ENCODE measurements around the gene UTP25. TPM values are rescaled to one million over a fixed set of nuclear protein-coding genes. Genes with fewer than 3 reads are reported as not detected.
A peak's percentile ranks its signal among the peaks of the same experiment; 100 is the strongest.
"Not testable (repeated sequence)": the region's sequence is repeated elsewhere in the genome, so short reads cannot be mapped to it uniquely, and the experiment has no call there.

UTP25 gene
- total and polyA plus RNA-seq, 9 donors = 4.7 to 7.5 (median 5.8) TPM

GRCh38 chr1:209881619-209882018, 53.8 kb downstream of the UTP25 start:
- WGBS (ENCODE audit: insufficient coverage) = 64% methylated on average over 5 of the region's 5 CpGs
- H3K27me3 ChIP-seq (ENCODE audit: control insufficient read depth, insufficient read depth, low read length) = peaks cover 6% of the 10 kb centered on the region
- DNase-seq = no peak

GRCh38 chr1:209882286-209882685, 54.5 kb downstream of the UTP25 start:
- H3K4me1 ChIP-seq (ENCODE audit: control insufficient read depth, insufficient read depth, low read length) = no peaks in the 10 kb centered on the region
- H3K36me3 ChIP-seq (ENCODE audit: control insufficient read depth, insufficient read depth, low read length) = no peaks in the 10 kb centered on the region
- H3K9me3 ChIP-seq (replicated peaks; ENCODE audit: control insufficient read depth, low read depth, low read length) = no peaks in the 10 kb centered on the region
- WGBS (ENCODE audit: insufficient coverage) = 73% methylated on average over 2 of the region's 3 CpGs
- no peak for DNase-seq
- no peak overlapping the region for H3K4me3 ChIP-seq (ENCODE audit: low read length)
- H3K27me3 ChIP-seq (ENCODE audit: control insufficient read depth, insufficient read depth, low read length) = peaks cover 6% of the 10 kb centered on the region
- no peak overlapping the region for H3K27ac ChIP-seq (ENCODE audit: low read length)

More at GRCh38 chr1:209881619-209882018, 53.8 kb downstream of the UTP25 start:
- H3K36me3 ChIP-seq (ENCODE audit: control insufficient read depth, insufficient read depth, low read length) = no peaks in the 10 kb centered on the region
- no peaks in the 10 kb centered on the region for H3K4me1 ChIP-seq (ENCODE audit: control insufficient read depth, insufficient read depth, low read length)
- no peak overlapping the region for H3K4me3 ChIP-seq (ENCODE audit: low read length)
- no peaks in the 10 kb centered on the region for H3K9me3 ChIP-seq (replicated peaks; ENCODE audit: control insufficient read depth, low read depth, low read length)
- no peak overlapping the region for H3K27ac ChIP-seq (ENCODE audit: low read length)

GRCh38 chr1:209882942-209883340, 55.2 kb downstream of the UTP25 start:
- peaks cover 6% of the 10 kb centered on the region for H3K27me3 ChIP-seq (ENCODE audit: control insufficient read depth, insufficient read depth, low read length)
- H3K4me1 ChIP-seq (ENCODE audit: control insufficient read depth, insufficient read depth, low read length) = no peaks in the 10 kb centered on the region
- no peak overlapping the region for H3K27ac ChIP-seq (ENCODE audit: low read length)
- WGBS (ENCODE audit: insufficient coverage) = no CpG with 5 or more reads among the region's 2 CpGs
- H3K9me3 ChIP-seq (replicated peaks; ENCODE audit: control insufficient read depth, low read depth, low read length) = no peaks in the 10 kb centered on the region
- no peak overlapping the region for H3K4me3 ChIP-seq (ENCODE audit: low read length)
- DNase-seq = no peak
- H3K36me3 ChIP-seq (ENCODE audit: control insufficient read depth, insufficient read depth, low read length) = no peaks in the 10 kb centered on the region

GRCh38 chr1:209883341-209883971, 55.7 kb downstream of the UTP25 start:
- peak; percentile 76 for DNase-seq
- H3K27me3 ChIP-seq (ENCODE audit: control insufficient read depth, insufficient read depth, low read length) = peaks cover 6% of the 10 kb centered on the region
- no peak overlapping the region for H3K4me3 ChIP-seq (ENCODE audit: low read length)

GRCh38 chr1:209884249-209884648, 56.5 kb downstream of the UTP25 start:
- Histone ChIP-seq H3K9me3 (replicated peaks; ENCODE audit: control insufficient read depth, low read depth, low read length) (no peaks in the 10 kb centered on the region), H3K4me3 (ENCODE audit: low read length) (no peak overlapping the region), H3K27ac (ENCODE audit: low read length) (no peak overlapping the region), H3K27me3 (ENCODE audit: control insufficient read depth, insufficient read depth, low read length) (peaks cover 5% of the 10 kb centered on the region), H3K36me3 (ENCODE audit: control insufficient read depth, insufficient read depth, low read length) (no peaks in the 10 kb centered on the region), H3K4me1 (ENCODE audit: control insufficient read depth, insufficient read depth, low read length) (no peaks in the 10 kb centered on the region)
- DNase-seq = no peak
- WGBS (ENCODE audit: insufficient coverage) = 40% methylated on average over 1 of the region's 4 CpGs

More at GRCh38 chr1:209883341-209883971, 55.7 kb downstream of the UTP25 start:
- Histone ChIP-seq H3K36me3 (ENCODE audit: control insufficient read depth, insufficient read depth, low read length) (no peaks in the 10 kb centered on the region), H3K9me3 (replicated peaks; ENCODE audit: control insufficient read depth, low read depth, low read length) (no peaks in the 10 kb centered on the region), H3K27ac (ENCODE audit: low read length) (no peak overlapping the region), H3K4me1 (ENCODE audit: control insufficient read depth, insufficient read depth, low read length) (no peaks in the 10 kb centered on the region)
- WGBS (ENCODE audit: insufficient coverage) = no CpG with 5 or more reads among the region's 1 CpG

- H3K4me3 ChIP-seq (ENCODE audit: low read length) = no peak overlapping the region
- no peaks in the 10 kb centered on the region for H3K36me3 ChIP-seq (ENCODE audit: control insufficient read depth, insufficient read depth, low read length)
- WGBS (ENCODE audit: insufficient coverage) = no CpG with 5 or more reads among the region's 2 CpGs
- no peaks in the 10 kb centered on the region for H3K4me1 ChIP-seq (ENCODE audit: control insufficient read depth, insufficient read depth, low read length)
- no peak overlapping the region for H3K27ac ChIP-seq (ENCODE audit: low read length)
- peak; percentile 30 for DNase-seq
- no peaks in the 10 kb centered on the region for H3K9me3 ChIP-seq (replicated peaks; ENCODE audit: control insufficient read depth, low read depth, low read length)
- H3K27me3 ChIP-seq (ENCODE audit: control insufficient read depth, insufficient read depth, low read length) = peaks cover 3% of the 10 kb centered on the region
Measured at GRCh38 chr1:209884665-209885117, 56.9 kb downstream of the UTP25 start.

- H3K4me1 ChIP-seq (ENCODE audit: control insufficient read depth, insufficient read depth, low read length) = no peaks in the 10 kb centered on the region
- WGBS (ENCODE audit: insufficient coverage) = 100% methylated on average over 1 of the region's 7 CpGs
- H3K27ac ChIP-seq (ENCODE audit: low read length) = no peak overlapping the region
- no peak overlapping the region for H3K4me3 ChIP-seq (ENCODE audit: low read length)
- H3K9me3 ChIP-seq (replicated peaks; ENCODE audit: control insufficient read depth, low read depth, low read length) = no peaks in the 10 kb centered on the region
- H3K27me3 ChIP-seq (ENCODE audit: control insufficient read depth, insufficient read depth, low read length) = peaks cover 3% of the 10 kb centered on the region
- no peaks in the 10 kb centered on the region for H3K36me3 ChIP-seq (ENCODE audit: control insufficient read depth, insufficient read depth, low read length)
- DNase-seq = no peak
Measured at GRCh38 chr1:209885403-209886218, 57.8 kb downstream of the UTP25 start.

GRCh38 chr1:209886219-209886536, 58.4 kb downstream of the UTP25 start:
- Histone ChIP-seq H3K9me3 (replicated peaks; ENCODE audit: control insufficient read depth, low read depth, low read length) (no peaks in the 10 kb centered on the region), H3K4me1 (ENCODE audit: control insufficient read depth, insufficient read depth, low read length) (no peaks in the 10 kb centered on the region), H3K36me3 (ENCODE audit: control insufficient read depth, insufficient read depth, low read length) (no peaks in the 10 kb centered on the region), H3K4me3 (ENCODE audit: low read length) (no peak overlapping the region), H3K27me3 (ENCODE audit: control insufficient read depth, insufficient read depth, low read length) (peaks cover 2% of the 10 kb centered on the region), H3K27ac (ENCODE audit: low read length) (no peak overlapping the region)
- WGBS (ENCODE audit: insufficient coverage) = no CpG with 5 or more reads among the region's 1 CpG
- DNase-seq = no peak

- WGBS (ENCODE audit: insufficient coverage) = 84% methylated on average over 27 of the region's 31 CpGs
- H3K4me1 ChIP-seq (ENCODE audit: control insufficient read depth, insufficient read depth, low read length); H3K4me3 ChIP-seq (ENCODE audit: low read length); DNase-seq; H3K9me3 ChIP-seq (replicated peaks; ENCODE audit: control insufficient read depth, low read depth, low read length); H3K27ac ChIP-seq (ENCODE audit: low read length); H3K27me3 ChIP-seq (ENCODE audit: control insufficient read depth, insufficient read depth, low read length); H3K36me3 ChIP-seq (ENCODE audit: control insufficient read depth, insufficient read depth, low read length): not testable (repeated sequence)
Measured at GRCh38 chr1:209888291-209889076, 60.7 kb downstream of the UTP25 start.

- no peaks in the 10 kb centered on the region for H3K36me3 ChIP-seq (ENCODE audit: control insufficient read depth, insufficient read depth, low read length)
- no peaks in the 10 kb centered on the region for H3K4me1 ChIP-seq (ENCODE audit: control insufficient read depth, insufficient read depth, low read length)
- H3K27me3 ChIP-seq (ENCODE audit: control insufficient read depth, insufficient read depth, low read length) = no peaks in the 10 kb centered on the region
- DNase-seq = no peak
- WGBS (ENCODE audit: insufficient coverage) = 90% methylated on average over 35 of the region's 35 CpGs
- H3K9me3 ChIP-seq (replicated peaks; ENCODE audit: control insufficient read depth, low read depth, low read length) = no peaks in the 10 kb centered on the region
- no peak overlapping the region for H3K27ac ChIP-seq (ENCODE audit: low read length)
- no peak overlapping the region for H3K4me3 ChIP-seq (ENCODE audit: low read length)
Measured at GRCh38 chr1:209889077-209889418, 61.3 kb downstream of the UTP25 start.
